B cell (primary cell): ENCODE results near the gene CPA5. TPM values are rescaled to one million over a fixed set of nuclear protein-coding genes. Genes with fewer than 3 reads are reported as not detected.

Source experiments
- ATAC-seq: fragments of 200-7000 bp; cut with Tn5 transposase; one replicate; pipeline ENCODE4 v1.10.0; 2021; ENCODE audit warnings: low read depth, mild to moderate bottlenecking, moderate number of reproducible peaks, moderate library complexity
- CTCF ChIA-PET: fragments of 350-600 bp; sonication (Branson Sonifier 250); formaldehyde crosslinking; loops from one replicate; lab custom pipeline; 2021; ENCODE audit warnings: antibody characterized with exemption, inconsistent platforms; lab: Charles Lee
- POLR2A ChIA-PET: fragments of 350-600 bp; sonication (Branson Sonifier 250); formaldehyde crosslinking; loops from one replicate; lab custom pipeline; 2021; ENCODE audit warnings: antibody characterized with exemption; lab: Charles Lee
- DNase-seq: peaks from one replicate; pipeline ENCODE4 v3.0.0; 2013
- H2AFZ ChIP-seq: 2 replicates; pipeline ENCODE4 v1.6.1; 2012; ENCODE audit warnings: mild to moderate bottlenecking, low read depth, low read length; ENCODE audit not compliant: insufficient read depth, poor library complexity, severe bottlenecking
- H3K27ac ChIP-seq, 2 donors: 1 replicate in 1 of 2; 2 replicates in 1 of 2; pipeline ENCODE4 v1.5.1; 2012 to 2013; ENCODE audit warnings: low read length in 2 of 2, mild to moderate bottlenecking in 2 of 2, moderate library complexity in 1 of 2
- H3K27me3 ChIP-seq, 4 experiments: fragments of 200-600 bp in 1 of 4; sonication (generic) in 1 of 4; replicated peaks in 1 of 4; 1 replicate in 2 of 4; 2 replicates in 2 of 4; pipeline versions ENCODE4 v1.6.1 to v1.7.0; 2013 to 2016; ENCODE audit warnings: low read length in 3 of 4, mild to moderate bottlenecking in 2 of 4, mixed read lengths in 1 of 4, moderate library complexity in 1 of 4; ENCODE audit not compliant: insufficient read depth in 4 of 4, control insufficient read depth in 3 of 4; ENCODE audit errors: control extremely low read depth in 1 of 4
- H3K36me3 ChIP-seq, 2 experiments: replicated peaks in 1 of 2; 1 replicate in 1 of 2; 2 replicates in 1 of 2; pipeline versions ENCODE4 v1.6.1 to v1.7.1; 2013; ENCODE audit warnings: low read length in 1 of 2; ENCODE audit not compliant: insufficient read depth in 2 of 2, control insufficient read depth in 1 of 2; ENCODE audit errors: control extremely low read depth in 1 of 2, extremely low read depth in 1 of 2
- H3K4me1 ChIP-seq, 2 donors: fragments of 200-600 bp in 1 of 2; sonication (generic) in 1 of 2; 1 replicate in 1 of 2; 2 replicates in 1 of 2; pipeline versions ENCODE4 v1.5.1 to v1.6.1; 2013 to 2017; ENCODE audit warnings: low read length in 2 of 2; ENCODE audit not compliant: control insufficient read depth in 2 of 2, insufficient read depth in 2 of 2
- H3K4me2 ChIP-seq: replicated peaks from 2 replicates; pipeline ENCODE3; 2012; ENCODE audit warnings: mild to moderate bottlenecking, low read depth, low read length; ENCODE audit not compliant: poor library complexity, severe bottlenecking
- H3K4me3 ChIP-seq, 5 experiments: fragments of 200-600 bp in 1 of 5; sonication (generic) in 1 of 5; 1 replicate in 3 of 5; 2 replicates in 2 of 5; pipeline versions ENCODE4 v1.5.1 to v1.7.0; 2011 to 2016; ENCODE audit warnings: low read length in 4 of 5, mild to moderate bottlenecking in 4 of 5, low read depth in 2 of 5, control low read depth in 1 of 5, moderate library complexity in 1 of 5; ENCODE audit not compliant: insufficient read depth in 1 of 5; ENCODE audit errors: control extremely low read depth in 1 of 5, extremely low read depth in 1 of 5
- H3K79me2 ChIP-seq: fragments of 200-600 bp; sonication (generic); one replicate; pipeline ENCODE4 v1.6.0; 2016; ENCODE audit warnings: low read length; ENCODE audit not compliant: control insufficient read depth, insufficient read depth
- H3K9ac ChIP-seq: fragments of 200-600 bp; sonication (generic); 2 replicates; pipeline ENCODE4 v1.6.1; 2017; ENCODE audit warnings: mild to moderate bottlenecking, low read length, moderate library complexity
- H3K9me3 ChIP-seq, 3 donors: one replicate each; pipeline versions ENCODE4 v1.6.1 to v1.7.1; 2013; ENCODE audit warnings: low read length in 2 of 3; ENCODE audit not compliant: control insufficient read depth in 2 of 3, insufficient read depth in 1 of 3; ENCODE audit errors: control extremely low read depth in 1 of 3
- H4K20me1 ChIP-seq: 2 replicates; pipeline ENCODE4 v1.6.0; 2012; ENCODE audit warnings: mild to moderate bottlenecking, low read length; ENCODE audit not compliant: insufficient read depth, control insufficient read depth, poor library complexity, severe bottlenecking
- H3K27ac Mint-ChIP-seq: one replicate; pipeline ENCODE4 v1.8.0; 2021; ENCODE audit warnings: mixed read lengths
- H3K27me3 Mint-ChIP-seq: one replicate; pipeline ENCODE4 v1.8.0; 2021; ENCODE audit warnings: mixed read lengths
- H3K4me1 Mint-ChIP-seq: one replicate; pipeline ENCODE4 v1.8.0; 2021; ENCODE audit warnings: mixed read lengths
- H3K4me3 Mint-ChIP-seq: one replicate; pipeline ENCODE4 v1.8.0; 2021; ENCODE audit warnings: mixed read lengths
- H3K9me3 Mint-ChIP-seq: one replicate; pipeline ENCODE4 v1.8.0; 2022; ENCODE audit warnings: mixed read lengths; ENCODE audit not compliant: insufficient read depth
- CTCF ChIP-seq: fragments of 200-600 bp; IDR thresholded peaks from one replicate; pipeline ENCODE4 v1.8.0; 2022; ENCODE audit warnings: antibody characterized with exemption, mild to moderate bottlenecking
- EZH2 ChIP-seq: IDR thresholded peaks from 2 replicates; pipeline ENCODE4 v1.6.1; 2012; ENCODE audit warnings: borderline replicate concordance, low read depth, mild to moderate bottlenecking, moderate library complexity, low read length; ENCODE audit not compliant: insufficient read depth, poor library complexity, severe bottlenecking
- WGBS: methylation state at CpG from one replicate; pipeline ENCODE4 v1.1.5; 2013; ENCODE audit warnings: missing lambda C conversion rate; ENCODE audit not compliant: insufficient coverage; 5-methylcytosine and 5-hydroxymethylcytosine counted together
- intact Hi-C: fragments of 100-400 bp; cut with micrococcal nuclease; formaldehyde crosslinking; loops from one replicate; pipeline ENCODE4 v1.10.0; 2022
- polyA plus RNA-seq: library from polyadenylated mRNA; depleted of rRNA; stranded (reverse); fragments of >200 nt; gene quantifications from 2 replicates; pipeline ENCODE4 v1.2.3, GENCODE V29; 2012
- total RNA-seq, 2 donors: library from RNA; stranded (reverse); fragments of 120-200 nt in 1 of 2; gene quantifications; 1 replicate in 1 of 2; 2 replicates in 1 of 2; pipeline versions ENCODE4 v1.2.3 to v1.2.4, GENCODE V29; 2013 to 2022

The CPA5 gene
- total and polyA plus RNA-seq, 2 donors (not counting 1 experiment from before 2014, with no cell fraction given): not detected

- H3K27ac ChIP-seq: no peak overlapping the region
- no peak for ATAC-seq
- CTCF ChIA-PET: no interaction called here
These were observed 46.7 kb upstream of the CPA5 start for GRCh38 chr7:130297628-130298543.

More at GRCh38 chr7:130297628-130298543, 46.7 kb upstream of the CPA5 start:
- Histone ChIP-seq H3K4me1 (peaks cover 8 to 10% of the 10 kb centered on the region in 2 donors), H3K36me3 (no peaks in the 10 kb centered on the region), H3K9ac (no peak overlapping the region), H3K79me2 (no peaks in the 10 kb centered on the region), H3K4me3 (no peak overlapping the region), H3K4me2 (no peak overlapping the region), H3K27me3 (peaks cover 0 to 3% (median 0%) of the 10 kb centered on the region in 4 experiments), H4K20me1 (no peaks in the 10 kb centered on the region), H2AFZ (no peak overlapping the region), H3K9me3 (no peaks in the 10 kb centered on the region)
- TF ChIP-seq CTCF (no peak), EZH2 (no peak)
- DNase-seq: no peak
- peaks cover 13% of the 10 kb centered on the region for H3K27me3 Mint-ChIP-seq
- no peaks in the 10 kb centered on the region for H3K9me3 Mint-ChIP-seq
- 96% methylated on average over 13 of the region's 20 CpGs for WGBS
- no peak overlapping the region for H3K27ac Mint-ChIP-seq
- POLR2A ChIA-PET: no interaction called here
- no peak overlapping the region for H3K4me3 Mint-ChIP-seq
- intact Hi-C loops: no loop called here
- peaks cover 6% of the 10 kb centered on the region for H3K4me1 Mint-ChIP-seq
